Ascending aorta (tissue), 2 donors: ENCODE measurements around the gene EHBP1. TPM values are rescaled to one million over a fixed set of nuclear protein-coding genes. Genes with fewer than 3 reads are reported as not detected.

Source experiments
- DNase-seq, 2 donors: peaks; one replicate each; pipeline ENCODE4 v3.0.0-alpha.2; 2019; ENCODE audit warnings: low spot score in 2 of 2
- H3K27ac ChIP-seq, 2 donors: fragments of 200-600 bp; sonication (generic); one replicate each; pipeline ENCODE4 v1.5.1; 2016 to 2017; ENCODE audit warnings: mild to moderate bottlenecking in 1 of 2
- H3K27me3 ChIP-seq: fragments of 200-600 bp; sonication (generic); one replicate; pipeline ENCODE4 v1.5.1; 2017
- H3K36me3 ChIP-seq, 2 donors: fragments of 200-600 bp; sonication (generic); one replicate each; pipeline ENCODE4 v1.5.1; 2016
- H3K4me1 ChIP-seq, 2 donors: fragments of 200-600 bp; sonication (generic); one replicate each; pipeline ENCODE4 v1.5.1; 2016 to 2017; ENCODE audit warnings: mild to moderate bottlenecking in 1 of 2
- H3K4me3 ChIP-seq, 2 donors: fragments of 200-600 bp; sonication (generic); one replicate each; pipeline ENCODE4 v1.5.1; 2016 to 2017; ENCODE audit warnings: mild to moderate bottlenecking in 1 of 2
- H3K9me3 ChIP-seq, 2 donors: fragments of 200-600 bp; sonication (generic); one replicate each; pipeline ENCODE4 v1.5.1; 2016
- CTCF ChIP-seq, 3 experiments: fragments of 200-600 bp in 2 of 3; fragments of 450-650 bp in 1 of 3; sonication (generic) in 2 of 3; IDR thresholded peaks; one replicate each; pipeline ENCODE4 v1.5.1; 2016 to 2019; ENCODE audit warnings: antibody characterized with exemption in 3 of 3, mild to moderate bottlenecking in 1 of 3, moderate library complexity in 1 of 3
- intact Hi-C: fragments of 100-400 bp; cut with DNase I; formaldehyde crosslinking; loops from one replicate; pipeline ENCODE4 v1.15.1; 2023
- total RNA-seq: library from RNA; depleted of rRNA; stranded (reverse); fragments of >200 nt; gene quantifications from one replicate; pipeline ENCODE4 v1.1.0, GENCODE V29; 2016

EHBP1 gene
- total RNA-seq, 1 donor from 2014 or later: 19.9 TPM

- Histone ChIP-seq H3K4me3 (no peak overlapping the region), H3K27ac (no peak overlapping the region), H3K9me3 (no peaks in the 10 kb centered on the region), H3K4me1 (no peaks in the 10 kb centered on the region), H3K27me3 (no peaks in the 10 kb centered on the region), H3K36me3 (no peaks in the 10 kb centered on the region)
- intact Hi-C loops: no loop called here
- no peak for TF ChIP-seq CTCF (IDR thresholded peaks at IDR 0.05)
- DNase-seq: no peak
Observed at GRCh38 chr2:62757029-62757428, 51.5 kb downstream of the EHBP1 start.

- no peak for TF ChIP-seq CTCF (IDR thresholded peaks at IDR 0.05)
- H3K4me3 ChIP-seq: no peak overlapping the region
- intact Hi-C loops: no loop called here
- H3K27me3 ChIP-seq: no peaks in the 10 kb centered on the region
- no peak for DNase-seq
- no peak overlapping the region for H3K27ac ChIP-seq
- no peaks in the 10 kb centered on the region for H3K9me3 ChIP-seq
- no peaks in the 10 kb centered on the region for H3K4me1 ChIP-seq
- H3K36me3 ChIP-seq: no peaks in the 10 kb centered on the region
Observed at GRCh38 chr2:62760026-62760425, 54.5 kb downstream of the EHBP1 start.

GRCh38 chr2:62760555-62760954, 55.0 kb downstream of the EHBP1 start:
- TF ChIP-seq CTCF (IDR thresholded peaks at IDR 0.05): no peak
- H3K27ac ChIP-seq: no peak overlapping the region
- no peaks in the 10 kb centered on the region for H3K4me1 ChIP-seq
- H3K27me3 ChIP-seq: no peaks in the 10 kb centered on the region
- no peaks in the 10 kb centered on the region for H3K9me3 ChIP-seq
- no peak overlapping the region for H3K4me3 ChIP-seq
- intact Hi-C loops: no loop called here
- no peak for DNase-seq
- H3K36me3 ChIP-seq: no peaks in the 10 kb centered on the region

GRCh38 chr2:62765619-62766376, 60.3 kb downstream of the EHBP1 start:
- Histone ChIP-seq H3K27ac (no peak overlapping the region), H3K4me3 (no peak overlapping the region), H3K9me3 (no peaks in the 10 kb centered on the region), H3K36me3 (no peaks in the 10 kb centered on the region), H3K27me3 (no peaks in the 10 kb centered on the region), H3K4me1 (no peaks in the 10 kb centered on the region)
- intact Hi-C loops: no loop called here
- DNase-seq: no peak
- TF ChIP-seq CTCF (IDR thresholded peaks at IDR 0.05): no peak

- Histone ChIP-seq H3K4me3 (no peak overlapping the region), H3K4me1 (no peaks in the 10 kb centered on the region), H3K9me3 (no peaks in the 10 kb centered on the region), H3K27ac (no peak overlapping the region), H3K36me3 (no peaks in the 10 kb centered on the region), H3K27me3 (no peaks in the 10 kb centered on the region)
- TF ChIP-seq CTCF (IDR thresholded peaks at IDR 0.05): no peak
- DNase-seq: no peak
- intact Hi-C loops: no loop called here
Observed at GRCh38 chr2:62768615-62769014, 63.1 kb downstream of the EHBP1 start.
